Neural progenitor cell (in vitro differentiated cells): ENCODE measurements around the gene ARPC4.

Experiments
- CTCF ChIP-seq: fragments of 200-600 bp; sonication (generic); IDR thresholded peaks from 2 replicates; pipeline ENCODE4 v1.5.1; 2017; ENCODE audit warnings: antibody characterized with exemption, mild to moderate bottlenecking
- EZH2 ChIP-seq: fragments of 200-600 bp; sonication (generic); IDR thresholded peaks from 2 replicates; pipeline ENCODE4 v1.6.1; 2017; ENCODE audit warnings: antibody characterized with exemption, mild to moderate bottlenecking, moderate library complexity
- EZH2phosphoT487 ChIP-seq: fragments of 200-600 bp; sonication (generic); IDR thresholded peaks from 2 replicates; pipeline ENCODE4 v1.6.1; 2017; ENCODE audit warnings: antibody characterized with exemption

GRCh38 chr3:9745521-9745920 lies 47.4 kb upstream of the ARPC4 start:
- no peak for TF ChIP-seq CTCF
- TF ChIP-seq EZH2: no peak
- no peak for TF ChIP-seq EZH2phosphoT487
